ENCODE measurements around the gene SND1.

Gene SND1

DNA sequence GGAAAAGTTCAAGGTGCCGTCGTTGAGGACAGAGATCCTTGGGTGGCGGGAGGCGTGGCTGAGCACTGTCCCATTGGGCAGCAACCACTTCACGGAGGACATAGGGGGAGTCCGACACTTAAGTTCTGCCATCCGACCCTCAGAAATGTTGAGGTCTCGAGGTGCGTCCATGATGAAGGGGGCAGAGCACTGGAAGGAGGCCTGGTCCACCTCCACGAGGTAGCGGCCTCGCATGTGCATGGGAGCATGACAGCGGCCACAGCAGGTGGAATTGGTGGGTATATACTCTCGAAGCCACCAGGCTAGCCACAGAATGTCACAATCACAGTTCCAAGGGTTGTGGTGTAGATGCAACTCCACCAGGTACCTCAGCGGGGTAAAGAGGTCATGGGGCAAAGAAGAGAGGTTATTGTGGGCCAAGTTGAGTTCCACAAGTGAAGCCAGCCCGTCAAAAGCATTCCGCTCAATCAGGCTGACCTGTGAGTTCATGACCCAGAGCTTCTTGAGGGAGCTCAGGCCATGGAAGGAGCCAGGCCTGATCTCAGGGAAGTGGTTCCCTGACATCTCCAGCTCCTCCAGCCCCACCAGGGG is 377.5 kb downstream of the SND1 start:
- no peak overlapping the region for H3K27ac ChIP-seq (ENCODE audit: low read depth, low read length)
- H3K36me3 ChIP-seq (ENCODE audit: low read length), result no peaks in the 10 kb centered on the region
- H3K79me2 ChIP-seq (ENCODE audit: insufficient read depth, low read length), result no peaks in the 10 kb centered on the region; the same call in 1 of the 2 replicates
- H3F3A ChIP-seq (ENCODE audit: insufficient read depth), result no peaks in the 10 kb centered on the region
- H3K9me2 ChIP-seq (replicated peaks; ENCODE audit: insufficient read depth, low read length), result no peaks in the 10 kb centered on the region
- no peak overlapping the region for H3K9ac ChIP-seq (ENCODE audit: low read length)
- no peaks in the 10 kb centered on the region for H3K27me3 ChIP-seq (ENCODE audit: low read length)
- no peaks in the 10 kb centered on the region for H3K9me3 ChIP-seq (ENCODE audit: insufficient read depth, low read length)
- no peak overlapping the region for H2AFZ ChIP-seq (ENCODE audit: low read depth, low read length, severe bottlenecking)
- no peak overlapping the region for H3K4me2 ChIP-seq (ENCODE audit: low read depth, low read length, poor library complexity, severe bottlenecking)
- H3K4me3 ChIP-seq (ENCODE audit: insufficient read depth, low read length, poor library complexity, severe bottlenecking), result no peak overlapping the region
- TF ChIP-seq, protein P1, sequence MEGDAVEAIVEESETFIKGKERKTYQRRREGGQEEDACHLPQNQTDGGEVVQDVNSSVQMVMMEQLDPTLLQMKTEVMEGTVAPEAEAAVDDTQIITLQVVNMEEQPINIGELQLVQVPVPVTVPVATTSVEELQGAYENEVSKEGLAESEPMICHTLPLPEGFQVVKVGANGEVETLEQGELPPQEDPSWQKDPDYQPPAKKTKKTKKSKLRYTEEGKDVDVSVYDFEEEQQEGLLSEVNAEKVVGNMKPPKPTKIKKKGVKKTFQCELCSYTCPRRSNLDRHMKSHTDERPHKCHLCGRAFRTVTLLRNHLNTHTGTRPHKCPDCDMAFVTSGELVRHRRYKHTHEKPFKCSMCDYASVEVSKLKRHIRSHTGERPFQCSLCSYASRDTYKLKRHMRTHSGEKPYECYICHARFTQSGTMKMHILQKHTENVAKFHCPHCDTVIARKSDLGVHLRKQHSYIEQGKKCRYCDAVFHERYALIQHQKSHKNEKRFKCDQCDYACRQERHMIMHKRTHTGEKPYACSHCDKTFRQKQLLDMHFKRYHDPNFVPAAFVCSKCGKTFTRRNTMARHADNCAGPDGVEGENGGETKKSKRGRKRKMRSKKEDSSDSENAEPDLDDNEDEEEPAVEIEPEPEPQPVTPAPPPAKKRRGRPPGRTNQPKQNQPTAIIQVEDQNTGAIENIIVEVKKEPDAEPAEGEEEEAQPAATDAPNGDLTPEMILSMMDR (IDR thresholded peaks at IDR 0.05; ENCODE audit: insufficient read depth, low read length, poor library complexity, severe bottlenecking), result no peak
- no peak for TF ChIP-seq EZH2phosphoT487 (conservative IDR thresholded peaks at IDR 0.05; ENCODE audit: low read length)
- H4K20me1 ChIP-seq (ENCODE audit: low read depth, low read length), result 0 out of 2 replicates have a peak, but pooled peaks cover 5% of the 10 kb centered on the region

DNA sequence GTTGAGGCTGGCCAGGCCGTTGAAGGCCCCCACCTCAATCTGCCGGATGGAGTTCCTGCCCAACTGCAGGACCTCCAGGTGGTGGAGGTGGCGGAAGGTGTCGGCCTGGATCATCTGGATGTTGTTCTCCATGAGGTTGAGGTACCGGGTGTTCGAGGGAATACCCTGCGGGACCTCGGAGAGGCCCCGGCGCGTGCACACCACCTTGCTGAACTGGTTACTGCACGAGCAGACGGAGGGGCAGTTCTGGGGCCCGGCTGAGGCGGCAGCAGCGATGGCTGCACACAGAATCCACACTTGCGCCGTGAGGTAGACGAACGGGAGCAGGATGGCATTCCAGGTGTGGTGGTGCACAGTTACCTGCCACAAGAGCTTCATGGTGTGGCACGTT is 378.3 kb downstream of the SND1 start:
- 0 out of 2 replicates have a peak, but pooled peaks cover 5% of the 10 kb centered on the region for H4K20me1 ChIP-seq (ENCODE audit: low read depth, low read length)
- no peak overlapping the region for H3K4me3 ChIP-seq (ENCODE audit: insufficient read depth, low read length, poor library complexity, severe bottlenecking)
- H3K27me3 ChIP-seq (ENCODE audit: low read length), result no peaks in the 10 kb centered on the region
- TF ChIP-seq, protein P1 (IDR thresholded peaks at IDR 0.05; ENCODE audit: insufficient read depth, low read length, poor library complexity, severe bottlenecking), result no peak
- no peak for TF ChIP-seq EZH2phosphoT487 (conservative IDR thresholded peaks at IDR 0.05; ENCODE audit: low read length)
- no peaks in the 10 kb centered on the region for H3F3A ChIP-seq (ENCODE audit: insufficient read depth)
- H3K9me2 ChIP-seq (replicated peaks; ENCODE audit: insufficient read depth, low read length), result no peaks in the 10 kb centered on the region
- H3K27ac ChIP-seq (ENCODE audit: low read depth, low read length), result no peak overlapping the region
- no peak overlapping the region for H2AFZ ChIP-seq (ENCODE audit: low read depth, low read length, severe bottlenecking)
- H3K79me2 ChIP-seq (ENCODE audit: insufficient read depth, low read length), result no peaks in the 10 kb centered on the region; the same call in 1 of the 2 replicates
- no peak overlapping the region for H3K9ac ChIP-seq (ENCODE audit: low read length)
- H3K4me2 ChIP-seq (ENCODE audit: low read depth, low read length, poor library complexity, severe bottlenecking), result no peak overlapping the region
- no peaks in the 10 kb centered on the region for H3K9me3 ChIP-seq (ENCODE audit: insufficient read depth, low read length)
- H3K36me3 ChIP-seq (ENCODE audit: low read length), result no peaks in the 10 kb centered on the region

GRCh38 chr7:128030654-128031611 is 378.9 kb downstream of the SND1 start, which contains the start of gene LRRC4:
LRRC4 (minus strand) TSS chr7:128031437; CDS start chr7:128030640, 797 bp downstream.
- Histone ChIP-seq H3F3A (ENCODE audit: insufficient read depth) (no peaks in the 10 kb centered on the region), H3K79me2 (ENCODE audit: insufficient read depth, low read length) (no peaks in the 10 kb centered on the region; the same call in 1 of the 2 replicates), H3K36me3 (ENCODE audit: low read length) (no peaks in the 10 kb centered on the region), H3K9me2 (replicated peaks; ENCODE audit: insufficient read depth, low read length) (no peaks in the 10 kb centered on the region), H3K9ac (ENCODE audit: low read length) (peak within 1 kb of the TSS; percentile 48), H3K4me3 (ENCODE audit: insufficient read depth, low read length, poor library complexity, severe bottlenecking) (peak within 1 kb of the TSS; percentile 46), H4K20me1 (ENCODE audit: low read depth, low read length) (0 out of 2 replicates have a peak, but pooled peaks cover 5% of the 10 kb centered on the region), H3K27ac (ENCODE audit: low read depth, low read length) (no peak within 1 kb of the TSS), H3K27me3 (ENCODE audit: low read length) (no peaks in the 10 kb centered on the region), H3K9me3 (ENCODE audit: insufficient read depth, low read length) (no peaks in the 10 kb centered on the region), H2AFZ (ENCODE audit: low read depth, low read length, severe bottlenecking) (no peak within 1 kb of the TSS), H3K4me2 (ENCODE audit: low read depth, low read length, poor library complexity, severe bottlenecking) (peak within 1 kb of the TSS; percentile 58)
- TF ChIP-seq EZH2phosphoT487 (conservative IDR thresholded peaks at IDR 0.05; ENCODE audit: low read length), result no peak
- TF ChIP-seq, protein P1 (IDR thresholded peaks at IDR 0.05; ENCODE audit: insufficient read depth, low read length, poor library complexity, severe bottlenecking), result no peak

Data from SU-DHL-6 (cell line).